Esophagus muscularis mucosa (tissue), 3 donors: ENCODE measurements around the gene NDC80.

Experiments
- POLR2A ChIP-seq: fragments of 450-650 bp; IDR thresholded peaks from one replicate; pipeline ENCODE4 v1.6.1; 2017; ENCODE audit warnings: antibody characterized with exemption, moderate library complexity, mild to moderate bottlenecking, low read depth
- POLR2AphosphoS5 ChIP-seq, 2 donors: sonication (generic); formaldehyde crosslinking; IDR thresholded peaks; one replicate each; pipeline ENCODE4 v1.6.1; 2017; ENCODE audit warnings: antibody characterized with exemption in 2 of 2
- TF ChIP-seq, protein P1 (sequence below), 3 experiments: fragments of 200-600 bp in 2 of 3; fragments of 450-650 bp in 1 of 3; sonication (generic) in 2 of 3; IDR thresholded peaks; one replicate each; pipeline ENCODE4 v1.5.1; 2017 to 2019; ENCODE audit warnings: antibody characterized with exemption in 3 of 3, mild to moderate bottlenecking in 2 of 3, moderate library complexity in 1 of 3

DNA sequence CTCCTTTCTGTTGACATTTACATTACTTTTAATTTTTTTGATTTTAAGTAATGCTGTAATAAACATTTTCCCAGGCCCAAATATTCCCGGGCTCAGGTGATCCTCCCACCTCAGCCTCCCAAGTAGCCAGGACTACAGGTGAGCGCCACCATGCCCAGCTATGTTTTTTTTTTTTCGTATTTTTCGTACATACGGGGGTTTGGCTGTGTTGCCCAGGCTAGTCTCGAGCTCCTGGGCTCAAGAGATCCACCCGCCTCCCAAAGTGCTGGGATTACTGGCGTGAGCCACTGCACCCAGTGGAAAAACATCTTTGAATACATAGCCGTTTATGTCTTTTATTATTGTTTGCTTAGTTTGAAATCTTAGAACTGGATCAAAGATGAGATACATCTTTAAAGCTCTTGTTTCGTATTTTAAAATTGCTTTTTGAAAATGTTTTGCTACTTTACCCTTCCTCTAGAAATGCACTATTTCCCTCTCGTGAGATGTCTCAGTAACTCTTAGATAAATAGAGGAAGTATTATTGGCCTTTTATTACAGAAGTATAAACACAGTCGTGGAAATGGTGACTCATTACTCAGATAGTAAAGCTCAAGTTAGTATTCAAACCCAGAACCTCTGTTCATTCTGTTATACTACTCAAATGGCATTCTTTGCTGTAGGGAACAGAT is 86.6 kb downstream of the NDC80 start:
- TF ChIP-seq POLR2A (no peak), POLR2AphosphoS5 (IDR thresholded peaks at IDR 0.05) (peak in 1 of 2 donors; percentile 41)
- TF ChIP-seq, protein P1, sequence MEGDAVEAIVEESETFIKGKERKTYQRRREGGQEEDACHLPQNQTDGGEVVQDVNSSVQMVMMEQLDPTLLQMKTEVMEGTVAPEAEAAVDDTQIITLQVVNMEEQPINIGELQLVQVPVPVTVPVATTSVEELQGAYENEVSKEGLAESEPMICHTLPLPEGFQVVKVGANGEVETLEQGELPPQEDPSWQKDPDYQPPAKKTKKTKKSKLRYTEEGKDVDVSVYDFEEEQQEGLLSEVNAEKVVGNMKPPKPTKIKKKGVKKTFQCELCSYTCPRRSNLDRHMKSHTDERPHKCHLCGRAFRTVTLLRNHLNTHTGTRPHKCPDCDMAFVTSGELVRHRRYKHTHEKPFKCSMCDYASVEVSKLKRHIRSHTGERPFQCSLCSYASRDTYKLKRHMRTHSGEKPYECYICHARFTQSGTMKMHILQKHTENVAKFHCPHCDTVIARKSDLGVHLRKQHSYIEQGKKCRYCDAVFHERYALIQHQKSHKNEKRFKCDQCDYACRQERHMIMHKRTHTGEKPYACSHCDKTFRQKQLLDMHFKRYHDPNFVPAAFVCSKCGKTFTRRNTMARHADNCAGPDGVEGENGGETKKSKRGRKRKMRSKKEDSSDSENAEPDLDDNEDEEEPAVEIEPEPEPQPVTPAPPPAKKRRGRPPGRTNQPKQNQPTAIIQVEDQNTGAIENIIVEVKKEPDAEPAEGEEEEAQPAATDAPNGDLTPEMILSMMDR (IDR thresholded peaks at IDR 0.05): no peak
